ENCODE measurements around the gene FTSJ3.
"Not testable (repeated sequence)": the region's sequence is repeated elsewhere in the genome, so short reads cannot be mapped to it uniquely, and the experiment has no call there.

Gene FTSJ3

GRCh38 chr17:63843910-63844677 is 16.6 kb upstream of the FTSJ3 start:
- DNase-seq (ENCODE audit: low read depth in 2 of 2) = no peak

GRCh38 chr17:63843387-63843888 is 16.0 kb upstream of the FTSJ3 start:
- DNase-seq (ENCODE audit: low read depth in 2 of 2) = not testable (repeated sequence)

GRCh38 chr17:63842540-63843386 is 15.3 kb upstream of the FTSJ3 start, which contains the start of gene SMARCD2:
TSS of gene SMARCD2 (minus strand) at chr17:63842685. CDS start at chr17:63842674, 11 bp downstream.
- peak; percentile 97 to 99 for DNase-seq (ENCODE audit: low read depth in 2 of 2)

- DNase-seq (ENCODE audit: low read depth in 2 of 2) = no peak
Observed at GRCh38 chr17:63842173-63842539, 14.7 kb upstream of the FTSJ3 start.

DNA sequence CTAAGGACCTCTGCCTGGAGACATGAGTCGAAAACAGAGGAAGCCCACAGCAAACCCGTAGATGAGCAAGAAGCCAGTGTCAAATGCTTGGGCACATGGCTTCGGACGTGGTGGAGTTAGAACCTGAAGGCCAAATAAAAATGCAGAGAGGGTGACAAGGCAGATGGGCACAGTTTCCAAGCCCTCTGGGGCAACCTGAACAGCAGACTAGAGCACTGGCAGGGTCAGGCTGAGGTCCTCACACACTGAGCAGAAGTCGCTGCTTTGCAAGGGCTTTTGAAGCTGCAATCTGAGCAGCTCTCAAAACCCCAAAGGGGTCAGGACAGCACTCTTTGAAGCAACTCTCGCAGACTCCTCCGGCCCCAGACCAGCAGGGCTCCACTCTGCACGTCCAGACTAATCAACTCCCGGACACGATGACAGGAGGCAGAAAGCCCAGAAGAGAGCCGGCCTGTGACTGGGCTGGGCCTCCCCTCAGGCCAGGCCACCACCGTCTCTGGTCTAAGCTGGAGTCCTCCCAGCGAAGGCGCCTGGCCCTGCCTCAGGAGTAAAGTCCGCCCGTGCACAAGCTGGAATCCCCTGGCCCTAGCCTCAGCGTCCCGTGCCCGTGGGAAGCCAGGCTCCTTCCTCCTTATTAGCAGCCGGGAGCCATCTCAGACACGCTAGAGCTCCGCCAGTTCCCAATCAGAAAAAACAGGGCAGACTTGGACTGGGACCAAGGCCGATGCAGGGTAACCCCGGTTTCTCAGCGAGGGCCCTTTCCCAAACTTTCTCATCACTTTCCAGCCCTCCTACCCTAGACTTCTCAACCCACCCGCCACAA is 14.1 kb upstream of the FTSJ3 start:
- DNase-seq (ENCODE audit: low read depth in 2 of 2) = no peak

GRCh38 chr17:63840591-63841349 is 13.3 kb upstream of the FTSJ3 start:
- no peak for DNase-seq (ENCODE audit: low read depth in 2 of 2)

DNA sequence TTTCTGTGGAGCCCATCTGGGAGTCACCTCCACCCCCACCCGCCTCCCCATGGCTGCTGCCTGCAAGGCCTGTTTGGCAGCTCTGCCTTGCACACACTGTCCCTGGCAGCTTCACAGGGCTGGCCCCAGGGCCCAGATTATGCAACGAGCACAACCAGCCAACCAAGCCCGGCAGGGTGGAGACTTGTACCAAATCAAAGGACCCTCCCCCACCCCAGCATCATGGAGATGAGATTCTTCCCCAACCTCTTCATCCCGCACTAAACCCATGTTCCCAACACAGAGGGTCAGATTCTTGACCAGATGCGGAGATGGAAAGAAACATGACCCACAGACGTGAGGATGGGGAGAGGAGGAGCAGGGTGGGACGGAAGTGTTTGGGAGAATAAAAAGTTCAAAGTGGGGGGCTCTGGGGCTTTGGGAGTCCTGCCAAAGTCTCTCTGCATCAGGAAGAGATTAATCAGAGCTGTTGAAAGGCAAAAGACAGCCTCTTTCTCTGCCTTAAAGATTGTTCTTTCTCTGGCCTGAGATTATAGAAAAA is 11.2 kb upstream of the FTSJ3 start:
- DNase-seq (ENCODE audit: low read depth in 2 of 2) = no peak

DNA sequence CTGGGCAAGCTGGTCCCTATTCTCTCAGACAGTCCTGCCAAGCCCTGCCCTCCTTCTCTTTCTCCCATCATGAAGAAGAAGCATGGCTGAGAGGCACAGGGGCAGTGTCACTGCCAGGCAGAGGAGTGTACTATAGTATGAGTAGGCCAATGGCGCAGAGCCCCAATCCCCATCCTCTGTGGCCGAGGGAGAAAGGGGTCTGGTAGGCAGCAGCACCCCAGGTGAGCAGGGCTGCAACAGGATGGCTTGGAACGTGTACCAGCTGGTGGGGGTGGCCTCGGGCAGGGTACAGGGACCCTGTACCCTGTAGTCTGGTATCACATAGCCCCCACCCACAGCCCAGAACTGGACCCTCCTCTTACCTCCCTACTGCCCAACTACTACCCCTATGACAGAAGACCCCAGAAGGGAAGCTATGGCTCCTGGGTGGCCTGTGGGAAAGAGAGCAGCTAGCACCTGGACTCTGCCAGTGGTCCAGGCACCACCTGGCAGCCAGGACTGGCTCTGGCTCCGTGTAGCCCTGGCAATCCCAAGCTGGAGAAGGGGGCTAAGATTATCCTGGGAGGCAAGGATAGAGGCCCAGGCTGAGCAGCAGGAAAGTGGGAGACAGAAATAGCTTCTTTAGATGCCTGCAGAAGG is 10.6 kb upstream of the FTSJ3 start:
- DNase-seq (ENCODE audit: low read depth in 2 of 2) = no peak

DNA sequence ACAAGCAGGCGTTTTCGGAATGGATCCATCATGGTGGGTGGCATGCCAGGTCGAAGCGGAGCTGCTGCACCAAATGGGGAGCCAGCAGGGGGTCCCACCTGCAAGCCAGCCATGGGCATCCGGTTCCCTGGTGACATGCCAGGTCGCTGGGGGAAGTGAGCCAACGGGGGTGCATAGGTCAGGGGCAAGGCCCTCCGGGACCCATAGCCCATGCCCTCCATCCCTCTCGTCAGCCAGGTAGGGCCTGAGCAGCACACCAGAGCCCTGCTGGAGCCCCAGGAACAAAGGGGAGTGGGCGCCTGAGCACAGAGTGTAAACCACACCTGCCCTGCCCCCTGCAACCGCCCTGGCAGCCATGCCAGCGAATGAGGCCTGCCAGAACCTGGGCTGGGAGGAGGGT is 10.0 kb upstream of the FTSJ3 start:
- no peak for DNase-seq (ENCODE audit: low read depth in 2 of 2)

DNA sequence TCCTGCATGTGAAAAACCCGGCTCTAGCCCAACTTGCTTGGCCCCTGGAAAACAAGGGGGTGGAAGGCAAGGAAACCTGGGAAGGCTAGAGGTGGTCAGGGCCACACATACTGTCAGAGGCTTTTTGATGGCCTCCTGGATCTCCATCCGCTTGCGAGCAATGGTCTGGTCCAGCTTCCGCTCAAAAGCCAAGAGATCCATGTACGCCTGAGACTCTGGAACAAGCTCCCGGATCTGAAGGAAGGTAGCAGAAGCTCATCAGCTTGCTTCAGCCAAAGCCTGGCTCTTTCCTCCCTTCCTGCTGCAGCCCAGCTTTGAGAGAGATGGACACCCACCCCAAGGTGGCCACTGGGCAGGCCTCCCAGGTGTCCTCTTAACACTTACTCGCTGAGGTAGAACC is 9.3 kb upstream of the FTSJ3 start:
- no peak for DNase-seq (ENCODE audit: low read depth in 2 of 2)

DNA sequence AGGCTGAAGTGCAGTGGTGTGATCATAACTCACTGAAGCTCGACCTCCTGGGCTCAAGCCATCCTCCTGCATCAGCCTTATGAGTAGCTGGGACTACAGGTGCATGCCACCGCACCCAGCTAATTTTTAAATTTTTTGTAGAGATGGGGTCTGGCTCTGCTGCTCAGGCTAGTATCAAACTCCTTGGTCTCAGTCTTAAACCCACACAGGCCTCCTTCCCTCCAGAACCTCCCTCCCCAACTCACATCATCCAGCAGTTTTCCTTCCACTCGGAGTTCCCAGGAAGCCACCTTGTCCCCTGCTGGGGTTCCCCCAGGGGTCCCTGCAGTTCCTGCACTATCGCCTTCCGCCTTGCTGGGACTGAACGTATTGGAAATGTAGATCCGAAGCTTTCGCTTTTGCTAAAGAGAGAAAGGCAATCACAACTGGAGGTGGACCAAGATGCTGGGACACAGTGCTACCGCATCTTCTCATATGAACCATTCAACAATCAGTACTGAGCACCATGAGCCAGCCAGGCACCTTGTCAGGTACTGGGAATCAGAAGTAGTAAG is 7.8 kb upstream of the FTSJ3 start:
- DNase-seq (ENCODE audit: low read depth in 2 of 2) = no peak

- DNase-seq (ENCODE audit: low read depth in 2 of 2) = no peak
Observed at GRCh38 chr17:63834431-63835166, 7.1 kb upstream of the FTSJ3 start.

GRCh38 chr17:63833741-63834373 is 6.4 kb upstream of the FTSJ3 start:
- no peak for DNase-seq (ENCODE audit: low read depth in 2 of 2)

- no peak for DNase-seq (ENCODE audit: low read depth in 2 of 2)
Observed at GRCh38 chr17:63833026-63833740, 5.7 kb upstream of the FTSJ3 start.

DNA sequence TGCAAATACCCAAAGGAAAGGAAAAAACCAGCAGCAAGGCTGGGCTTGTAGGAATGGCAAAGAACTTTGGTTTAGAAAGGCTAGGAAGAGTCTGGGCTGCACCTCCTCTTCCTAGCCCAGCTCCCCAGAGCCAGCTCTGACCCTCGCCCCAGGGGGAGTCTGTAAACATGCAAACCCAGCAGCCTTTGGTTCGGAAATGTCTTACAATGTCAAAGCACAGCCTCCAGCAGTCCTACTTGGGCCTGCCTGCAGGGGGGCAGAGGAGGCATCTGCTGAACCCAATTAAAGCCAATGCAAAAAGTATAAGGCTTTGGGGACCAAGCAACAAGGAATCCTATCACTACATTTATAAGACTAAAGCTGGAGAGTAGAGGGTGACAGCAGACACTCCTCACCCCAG is 5.0 kb upstream of the FTSJ3 start:
- no peak for DNase-seq (ENCODE audit: low read depth in 2 of 2)

- DNase-seq (ENCODE audit: low read depth in 2 of 2) = no peak
Observed at GRCh38 chr17:63832014-63832413, 4.6 kb upstream of the FTSJ3 start.

DNA sequence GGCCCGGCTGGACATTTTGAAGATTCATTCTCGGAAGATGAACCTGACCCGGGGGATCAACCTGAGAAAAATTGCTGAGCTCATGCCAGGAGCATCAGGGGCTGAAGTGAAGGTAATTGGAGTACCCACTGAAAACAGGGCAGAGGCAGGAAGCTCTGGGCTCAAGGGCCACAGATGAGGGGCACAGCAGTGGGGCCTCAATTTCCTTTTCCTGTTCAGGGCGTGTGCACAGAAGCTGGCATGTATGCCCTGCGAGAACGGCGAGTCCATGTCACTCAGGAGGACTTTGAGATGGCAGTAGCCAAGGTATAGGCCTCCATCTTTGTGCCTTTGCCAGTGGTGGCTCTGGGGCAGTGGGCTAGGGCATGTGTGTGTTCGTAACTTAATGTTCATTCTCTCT is 4.0 kb upstream of the FTSJ3 start:
- DNase-seq (ENCODE audit: low read depth in 2 of 2) = no peak

GRCh38 chr17:63830904-63831491 is 3.5 kb upstream of the FTSJ3 start:
- DNase-seq (ENCODE audit: low read depth in 2 of 2) = no peak
